HUES6 (cell line): ENCODE measurements around the gene RNF146.
"Not testable (repeated sequence)": the region's sequence is repeated elsewhere in the genome, so short reads cannot be mapped to it uniquely, and the experiment has no call there.

ENCODE experiments used
- H3K27ac ChIP-seq: 2 replicates; pipeline ENCODE4 v1.7.0; 2013; ENCODE audit warnings: low read depth, mild to moderate bottlenecking, low read length, inconsistent platforms
- H3K27me3 ChIP-seq: 2 replicates; pipeline ENCODE4 v1.6.1; 2013; ENCODE audit warnings: low read length; ENCODE audit not compliant: control insufficient read depth, insufficient read depth
- H3K36me3 ChIP-seq: 2 replicates; pipeline ENCODE4 v1.6.1; 2013; ENCODE audit warnings: low read length; ENCODE audit not compliant: control insufficient read depth, insufficient read depth
- H3K4me1 ChIP-seq: 2 replicates; pipeline ENCODE4 v1.6.1; 2013; ENCODE audit warnings: low read length; ENCODE audit not compliant: control insufficient read depth, insufficient read depth
- H3K4me3 ChIP-seq: 2 replicates; pipeline ENCODE4 v1.5.1; 2013; ENCODE audit warnings: low read depth, low read length
- H3K9ac ChIP-seq: one replicate; pipeline ENCODE4 v1.6.1; 2013; ENCODE audit warnings: mild to moderate bottlenecking, low read length
- H3K9me3 ChIP-seq: 2 replicates; pipeline ENCODE4 v1.6.1; 2013; ENCODE audit warnings: low read depth, low read length; ENCODE audit not compliant: control insufficient read depth, insufficient read depth

The RNF146 gene

GRCh38 chr6:127302728-127303660 lies 36.3 kb downstream of the RNF146 start:
- H3K4me3 ChIP-seq, result no peak overlapping the region
- H3K27me3 ChIP-seq, result no peaks in the 10 kb centered on the region
- 0 out of 2 replicates have a peak, but pooled peaks cover under 1% of the 10 kb centered on the region for H3K9me3 ChIP-seq
- H3K4me1 ChIP-seq, result no peaks in the 10 kb centered on the region
- H3K9ac ChIP-seq, result no peak overlapping the region
- H3K27ac ChIP-seq, result no peak overlapping the region
- H3K36me3 ChIP-seq, result peaks cover 4% of the 10 kb centered on the region; the same call in 1 of the 2 replicates

GRCh38 chr6:127303917-127304316 lies 37.3 kb downstream of the RNF146 start:
- Histone ChIP-seq H3K27ac (no peak overlapping the region), H3K9ac (no peak overlapping the region), H3K36me3 (no peaks in the 10 kb centered on the region), H3K4me3 (no peak overlapping the region), H3K27me3 (no peaks in the 10 kb centered on the region), H3K9me3 (peaks cover 6% of the 10 kb centered on the region; the same call in 1 of the 2 replicates), H3K4me1 (no peaks in the 10 kb centered on the region)

GRCh38 chr6:127305741-127306140 lies 39.1 kb downstream of the RNF146 start:
- H3K9ac ChIP-seq, result no peak overlapping the region
- H3K27ac ChIP-seq, result no peak overlapping the region
- no peaks in the 10 kb centered on the region for H3K27me3 ChIP-seq
- no peaks in the 10 kb centered on the region for H3K4me1 ChIP-seq
- H3K36me3 ChIP-seq, result peaks cover 5% of the 10 kb centered on the region
- H3K4me3 ChIP-seq, result no peak overlapping the region
- H3K9me3 ChIP-seq, result peaks cover 6% of the 10 kb centered on the region; the same call in 1 of the 2 replicates

- Histone ChIP-seq H3K9me3 (no peaks in the 10 kb centered on the region), H3K9ac (no peak overlapping the region), H3K36me3 (peaks cover 39% of the 10 kb centered on the region)
Measured at GRCh38 chr6:127317388-127318128, 50.9 kb downstream of the RNF146 start.

GRCh38 chr6:127319686-127320085 lies 53.0 kb downstream of the RNF146 start:
- no peak overlapping the region for H3K27ac ChIP-seq
- H3K4me1 ChIP-seq, result no peaks in the 10 kb centered on the region
- no peaks in the 10 kb centered on the region for H3K9me3 ChIP-seq
- H3K36me3 ChIP-seq, result peaks cover 31% of the 10 kb centered on the region
- H3K4me3 ChIP-seq, result no peak overlapping the region
- H3K9ac ChIP-seq, result no peak overlapping the region
- no peaks in the 10 kb centered on the region for H3K27me3 ChIP-seq

More at GRCh38 chr6:127317388-127318128, 50.9 kb downstream of the RNF146 start:
- Histone ChIP-seq H3K27ac (no peak overlapping the region), H3K4me1 (no peaks in the 10 kb centered on the region), H3K4me3 (no peak overlapping the region), H3K27me3 (no peaks in the 10 kb centered on the region)

- peaks cover 12% of the 10 kb centered on the region for H3K4me1 ChIP-seq
- H3K4me3 ChIP-seq, result no peak overlapping the region
- H3K9ac ChIP-seq, result no peak overlapping the region
- H3K36me3 ChIP-seq, result peaks cover 49% of the 10 kb centered on the region
- H3K27ac ChIP-seq, result no peak overlapping the region
- no peaks in the 10 kb centered on the region for H3K9me3 ChIP-seq
- H3K27me3 ChIP-seq, result no peaks in the 10 kb centered on the region
Measured at GRCh38 chr6:127328043-127328609, 61.5 kb downstream of the RNF146 start.

GRCh38 chr6:127331256-127331655 lies 64.6 kb downstream of the RNF146 start:
- not testable (repeated sequence) for H3K9me3 ChIP-seq, H3K9ac ChIP-seq, H3K4me3 ChIP-seq, H3K27me3 ChIP-seq
- H3K27ac ChIP-seq, result peak overlapping the region; percentile 86; the same call in 1 of the 2 replicates
- peaks cover 25% of the 10 kb centered on the region for H3K36me3 ChIP-seq
- H3K4me1 ChIP-seq, result peaks cover 12% of the 10 kb centered on the region

- peaks cover 15% of the 10 kb centered on the region for H3K4me1 ChIP-seq
- no peaks in the 10 kb centered on the region for H3K9me3 ChIP-seq
- peak overlapping the region; percentile 86; the same call in 1 of the 2 replicates for H3K27ac ChIP-seq
- H3K36me3 ChIP-seq, result peaks cover 16% of the 10 kb centered on the region
- H3K9ac ChIP-seq, result peak overlapping the region; percentile 31
- H3K4me3 ChIP-seq, result no peak overlapping the region
- no peaks in the 10 kb centered on the region for H3K27me3 ChIP-seq
Measured at GRCh38 chr6:127332383-127332961, 65.8 kb downstream of the RNF146 start.
